ENCODE results near the gene ARHGEF10L.
A peak's percentile ranks its signal among the peaks of the same experiment; 100 is the strongest.

ARHGEF10L gene

DNA sequence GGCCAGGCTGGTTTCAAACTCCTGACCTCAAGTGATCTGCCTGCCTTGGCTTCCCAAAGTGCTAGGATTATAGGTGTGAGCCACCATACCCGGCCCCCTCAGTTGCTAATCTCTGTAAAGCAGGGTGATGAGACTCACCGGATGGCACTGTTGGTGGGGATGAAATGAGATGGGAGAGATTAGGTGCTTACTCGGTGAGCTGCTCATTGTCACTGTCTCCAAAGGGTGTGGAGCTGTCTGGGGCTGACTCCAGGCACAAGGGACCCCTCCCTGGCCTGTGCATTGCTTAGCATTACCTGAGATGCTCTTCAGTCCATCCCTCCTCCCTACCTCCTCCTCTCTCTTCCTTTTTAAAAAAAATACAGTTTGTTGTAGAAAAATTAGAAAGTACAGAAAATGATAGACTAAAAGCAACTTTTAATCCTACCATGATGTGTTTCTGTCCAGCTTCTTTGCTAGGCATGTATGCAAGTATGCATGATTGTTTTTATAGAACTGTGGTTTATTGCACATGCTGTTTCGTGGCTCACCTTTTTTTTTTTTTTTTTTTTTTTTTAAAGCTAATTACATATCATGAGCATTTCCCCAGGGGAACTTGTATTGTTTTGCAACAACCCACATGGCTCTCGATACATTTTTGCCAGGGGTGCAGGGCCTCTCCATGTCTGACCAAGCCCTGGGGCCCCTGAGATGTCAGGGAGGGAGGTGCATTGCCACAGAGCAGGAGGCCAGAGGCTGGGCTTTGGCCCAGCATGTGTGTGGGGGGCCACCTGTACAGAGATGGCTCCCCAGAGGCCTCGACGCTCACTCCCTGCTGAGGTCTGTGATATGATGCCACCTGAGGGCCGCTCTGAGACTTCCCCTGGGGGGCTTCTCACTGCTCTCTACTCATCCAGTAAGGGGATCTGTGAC is 55.4 kb downstream of the ARHGEF10L start:
- DNase-seq = no peak

DNA sequence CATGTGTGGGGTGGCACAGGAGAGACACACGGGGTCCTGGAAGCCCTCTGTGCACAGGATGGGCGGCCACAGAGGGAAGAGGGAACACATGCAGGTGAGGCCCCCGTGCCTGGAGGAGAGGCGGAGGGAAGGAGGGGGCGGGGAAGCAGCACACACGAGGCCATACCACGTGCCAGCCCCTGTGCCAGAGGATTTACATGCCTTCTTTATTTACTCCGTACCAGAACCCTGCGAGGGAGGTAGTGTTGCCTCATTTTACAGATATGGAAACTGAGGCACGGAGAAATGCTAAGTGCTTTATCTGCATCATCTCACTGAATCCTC is 56.1 kb downstream of the ARHGEF10L start:
- no peak for DNase-seq

DNA sequence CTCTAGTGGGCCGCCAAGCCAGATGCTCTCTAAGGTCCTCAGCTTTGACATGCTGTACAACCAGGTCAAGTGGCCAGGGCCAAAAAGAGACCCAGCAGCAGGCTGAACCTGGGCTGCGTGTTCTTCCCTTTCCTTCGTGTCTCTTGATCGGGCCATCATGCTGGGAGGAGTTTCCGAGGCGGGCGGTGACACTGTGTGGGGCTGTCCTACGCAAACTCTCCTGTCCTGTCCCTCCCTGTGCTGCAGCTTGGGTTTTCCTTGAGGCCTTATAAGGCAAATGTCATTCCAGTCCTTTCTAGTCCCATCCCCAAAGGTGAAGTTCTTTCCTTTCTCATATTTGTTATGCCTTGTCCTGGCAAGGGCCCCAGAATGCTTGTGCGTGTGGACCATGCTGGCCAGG is 56.7 kb downstream of the ARHGEF10L start:
- DNase-seq = no peak

DNA sequence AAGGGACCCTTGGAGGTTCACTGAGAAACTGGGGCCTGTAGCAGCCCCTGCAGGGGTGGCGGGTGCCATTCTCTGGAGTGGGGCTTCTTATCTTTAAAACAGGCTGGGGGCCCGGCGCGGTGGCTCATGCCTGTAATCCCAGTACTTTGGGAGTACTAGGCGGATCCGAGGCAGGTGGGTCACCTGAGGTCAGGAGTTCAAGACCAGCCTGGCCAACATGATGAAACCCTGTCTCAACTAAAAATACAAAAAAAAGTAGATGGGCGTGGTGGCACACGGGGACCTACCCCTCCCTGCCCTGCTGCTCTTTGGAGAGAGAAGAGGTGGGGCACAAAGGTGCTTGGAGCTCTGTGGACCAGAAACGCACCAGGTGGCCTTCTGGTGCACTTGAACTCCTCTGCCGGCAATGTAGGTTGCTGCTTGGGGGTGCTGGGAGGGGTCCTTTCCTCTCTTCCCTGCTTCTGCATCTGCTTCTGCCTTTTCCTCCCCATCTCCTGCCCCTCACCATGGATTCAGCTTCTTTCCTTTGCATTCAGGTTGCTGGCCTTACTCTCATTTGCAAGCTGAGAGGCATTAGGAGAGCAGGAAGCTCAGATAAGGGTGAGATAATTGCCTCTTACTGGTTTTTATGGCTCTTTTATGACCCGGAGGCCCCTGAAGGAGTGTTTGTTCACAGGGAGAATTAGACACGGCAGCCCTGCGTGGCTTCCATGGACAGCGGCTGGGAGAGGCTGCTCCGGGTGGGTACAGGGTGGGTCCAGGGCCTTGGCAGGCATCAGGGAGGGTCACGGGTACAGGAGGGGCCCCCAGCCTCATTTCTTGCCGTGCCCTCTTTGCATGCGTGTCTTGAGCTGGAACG is 57.4 kb downstream of the ARHGEF10L start:
- DNase-seq = no peak

- no peak for DNase-seq
Observed at GRCh38 chr1:17597651-17598050, 58.2 kb downstream of the ARHGEF10L start.

GRCh38 chr1:17598251-17598650 is 58.8 kb downstream of the ARHGEF10L start:
- DNase-seq = no peak

DNA sequence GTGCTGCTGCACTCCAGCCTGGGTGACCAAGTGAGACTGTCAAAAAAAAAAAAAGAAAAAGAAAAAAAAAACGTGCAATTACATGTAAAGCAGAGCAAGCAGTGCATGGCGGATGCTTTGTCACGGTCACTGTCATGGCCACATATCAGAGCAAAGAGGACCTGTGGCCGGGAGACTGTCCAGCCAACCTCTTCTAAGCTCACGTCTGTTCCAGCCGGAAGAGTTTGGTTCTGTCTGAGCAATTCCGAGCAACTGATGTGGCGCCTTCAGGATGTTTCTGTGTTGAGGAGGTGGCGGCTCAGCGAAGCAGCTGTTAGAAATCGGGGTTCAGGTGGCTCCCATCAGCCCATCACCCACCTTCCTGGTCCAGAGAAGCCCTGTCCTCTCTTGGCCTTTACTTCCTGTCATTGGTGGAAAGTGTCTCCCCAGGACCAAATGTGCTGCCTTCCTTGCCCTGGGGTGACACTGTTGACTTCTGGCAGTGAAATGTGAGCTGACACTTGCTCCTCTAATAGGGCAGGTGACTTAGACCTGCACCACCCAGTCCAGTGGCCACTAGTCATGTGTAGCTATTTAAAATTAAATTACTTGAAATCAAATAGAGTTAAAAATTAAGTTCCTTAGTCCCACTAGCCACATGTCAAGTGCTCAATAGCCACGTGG is 59.9 kb downstream of the ARHGEF10L start:
- no peak for DNase-seq

GRCh38 chr1:17599954-17600300 is 60.4 kb downstream of the ARHGEF10L start:
- no peak for DNase-seq

- no peak for DNase-seq
Observed at GRCh38 chr1:17600321-17600720, 60.8 kb downstream of the ARHGEF10L start.

GRCh38 chr1:17601643-17602382 is 62.3 kb downstream of the ARHGEF10L start:
- no peak for DNase-seq

DNA sequence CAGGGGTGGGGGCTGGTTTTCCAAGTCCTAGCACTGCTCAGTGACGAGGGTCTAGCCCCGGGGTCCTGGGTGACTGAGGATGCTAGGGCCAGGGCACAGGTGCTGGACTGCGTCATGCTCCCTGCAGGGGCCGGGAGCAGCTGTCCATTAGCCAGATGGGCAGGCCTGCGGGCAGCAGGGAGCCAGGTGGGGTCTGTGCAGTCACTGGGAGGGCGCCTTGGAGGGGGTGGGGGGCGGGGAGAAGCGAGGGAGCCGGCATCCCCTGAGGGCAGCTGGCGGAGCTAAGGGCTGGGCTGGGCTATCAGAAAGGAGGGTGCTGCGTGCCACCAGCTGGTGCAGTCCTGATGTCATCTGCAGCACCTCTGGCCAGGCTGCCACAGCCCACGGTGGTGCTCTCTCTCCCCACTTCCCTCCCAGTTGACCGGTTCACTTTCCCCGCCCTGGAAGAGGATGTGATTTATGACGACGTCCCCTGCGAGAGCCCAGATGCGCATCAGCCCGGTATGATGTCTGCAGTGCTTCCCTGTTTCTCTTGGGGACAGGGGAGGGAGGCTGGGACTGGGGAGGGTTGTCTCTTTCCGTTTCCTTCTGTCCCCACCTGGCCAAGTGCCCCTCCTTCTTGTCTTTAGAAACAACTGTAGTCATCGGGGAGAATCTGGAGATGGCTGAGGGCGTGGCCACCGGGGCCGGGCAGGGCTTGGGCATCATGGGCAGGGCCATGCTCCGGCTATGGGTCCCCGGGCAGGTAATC is 63.8 kb downstream of the ARHGEF10L start:
- DNase-seq = peak; percentile 51

GRCh38 chr1:17605582-17606344 is 66.3 kb downstream of the ARHGEF10L start:
- DNase-seq = no peak

DNA sequence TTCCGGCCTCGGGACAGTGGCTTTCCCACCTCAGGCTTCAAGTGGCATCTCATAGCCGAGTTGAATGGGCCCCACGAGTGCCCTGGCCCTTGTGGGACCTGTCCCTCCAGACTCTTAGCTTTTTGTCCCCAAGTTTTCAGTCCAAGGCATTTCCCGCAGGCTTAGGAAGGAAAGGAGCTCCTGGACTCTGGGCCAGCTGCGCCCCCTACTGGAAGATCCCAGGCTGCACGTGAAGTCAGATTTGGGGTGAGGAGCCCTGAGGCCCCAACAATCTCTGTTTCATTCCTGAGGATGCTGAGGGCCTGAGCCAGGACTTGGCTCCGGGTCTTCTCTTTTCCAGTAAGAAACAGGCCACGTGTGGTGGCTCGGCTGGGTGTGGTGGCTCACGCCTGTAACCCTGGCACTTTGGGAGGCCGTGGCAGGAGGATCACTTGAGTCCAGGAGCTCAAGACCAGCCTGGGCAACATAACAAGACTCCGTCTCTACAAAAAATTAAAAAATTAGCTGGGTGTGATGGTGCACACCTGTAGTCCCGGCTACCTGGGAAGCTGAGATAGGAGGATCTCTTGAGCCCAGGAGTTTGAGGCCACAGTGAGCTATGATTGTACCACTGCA is 67.4 kb downstream of the ARHGEF10L start:
- peak; percentile 86 for DNase-seq

DNA sequence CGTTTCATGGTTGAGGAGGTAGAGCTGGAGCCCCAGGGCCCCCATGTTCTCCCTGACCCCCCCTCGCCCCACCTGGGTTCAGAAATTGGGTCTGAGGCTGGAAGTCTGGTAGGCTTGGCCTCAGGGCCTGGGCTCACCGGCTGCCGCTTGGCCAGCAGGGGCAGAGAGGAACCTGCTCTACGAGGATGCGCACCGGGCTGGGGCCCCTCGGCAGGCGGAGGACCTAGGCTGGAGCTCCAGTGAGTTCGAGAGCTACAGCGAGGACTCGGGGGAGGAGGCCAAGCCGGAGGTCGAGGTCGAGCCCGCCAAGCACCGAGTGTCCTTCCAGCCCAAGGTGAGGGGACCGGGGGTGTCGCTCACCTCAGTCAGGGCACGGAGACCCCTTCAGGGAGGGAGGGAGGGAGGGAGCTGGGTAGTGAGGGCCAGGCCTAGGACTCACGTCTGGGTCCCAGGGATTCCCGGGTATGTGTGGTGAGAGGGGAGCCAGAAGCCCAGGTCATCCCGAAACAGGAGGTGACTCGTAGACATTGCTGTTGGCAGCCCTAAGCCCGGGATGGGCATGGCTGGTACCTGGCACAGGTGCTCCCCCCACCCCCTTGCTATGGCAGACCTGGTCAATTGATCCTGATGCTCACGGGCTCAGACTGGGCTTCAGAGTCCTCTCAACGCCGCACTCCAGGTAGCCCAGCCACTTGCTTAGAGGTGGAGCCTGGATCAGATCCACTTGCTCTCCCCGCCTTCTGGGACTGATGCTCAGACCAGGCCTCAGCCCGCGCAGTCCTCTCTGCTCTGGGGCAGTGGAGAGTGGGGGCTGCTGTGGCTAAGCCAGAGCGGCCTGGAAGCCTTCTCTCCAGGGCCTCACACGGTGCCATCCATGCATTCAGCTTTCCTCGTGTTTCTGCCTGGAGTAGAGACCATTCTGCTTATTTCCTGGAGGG is 68.4 kb downstream of the ARHGEF10L start:
- no peak for DNase-seq

DNA sequence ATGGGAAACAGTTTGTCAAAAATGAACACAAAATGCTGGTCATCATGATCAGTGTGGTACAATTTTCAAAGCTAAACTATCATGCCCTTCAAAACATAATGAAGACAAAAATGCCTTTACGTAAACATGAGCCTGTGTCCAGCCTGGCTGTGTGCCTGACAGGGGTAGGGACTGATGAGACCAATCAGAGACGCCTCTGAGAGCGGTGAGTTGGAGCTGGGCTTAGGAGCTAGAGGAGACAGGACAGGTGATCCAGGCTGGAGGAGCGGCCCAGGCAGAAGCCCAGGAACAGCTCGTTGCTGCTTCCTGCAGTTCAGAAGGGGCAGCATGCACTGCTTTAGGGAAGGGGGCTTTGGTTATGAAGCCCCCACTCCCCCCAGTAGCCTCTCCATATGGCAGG is 70.0 kb downstream of the ARHGEF10L start:
- DNase-seq = no peak

GRCh38 chr1:17610085-17610484 is 70.6 kb downstream of the ARHGEF10L start:
- no peak for DNase-seq

DNA sequence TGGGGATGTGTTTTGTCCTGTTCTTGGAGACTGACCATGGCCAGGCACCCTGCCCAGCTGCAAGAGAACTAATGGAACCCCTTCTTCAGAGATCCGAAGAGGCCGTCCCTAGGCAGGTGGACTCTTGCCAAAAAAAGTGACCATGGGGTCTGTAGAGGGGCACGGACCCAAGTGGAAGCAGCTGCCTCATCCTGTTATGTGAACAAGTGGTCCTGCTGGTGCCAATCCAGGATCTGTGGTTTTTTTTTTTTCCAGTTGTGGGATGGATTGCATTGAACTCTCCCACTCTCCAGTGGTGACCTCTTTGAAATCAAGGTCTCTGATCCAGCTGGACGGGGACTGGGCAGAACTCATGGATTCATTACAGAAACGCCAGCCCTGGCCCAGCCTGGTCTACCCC is 71.2 kb downstream of the ARHGEF10L start:
- DNase-seq = no peak

GRCh38 chr1:17611991-17612390 is 72.5 kb downstream of the ARHGEF10L start:
- no peak for DNase-seq

DNA sequence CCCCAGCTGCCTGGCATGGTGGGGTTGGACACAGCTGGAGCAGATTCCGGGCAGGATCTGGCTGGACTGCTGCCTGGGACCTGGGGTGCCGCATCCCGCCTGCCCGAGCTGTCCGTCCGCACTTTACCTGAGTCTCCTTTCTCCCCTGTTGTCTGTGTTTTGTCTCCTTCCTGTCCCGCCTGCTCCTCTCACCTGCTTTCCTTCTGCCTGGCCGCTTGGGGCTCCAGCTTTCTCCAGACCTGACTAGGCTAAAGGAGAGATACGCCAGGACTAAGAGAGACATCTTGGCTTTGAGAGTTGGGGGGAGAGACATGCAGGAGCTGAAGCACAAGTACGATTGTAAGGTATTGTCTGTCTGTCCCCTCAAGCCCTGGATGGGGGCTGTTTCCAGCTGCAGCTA is 73.3 kb downstream of the ARHGEF10L start:
- no peak for DNase-seq

DNA sequence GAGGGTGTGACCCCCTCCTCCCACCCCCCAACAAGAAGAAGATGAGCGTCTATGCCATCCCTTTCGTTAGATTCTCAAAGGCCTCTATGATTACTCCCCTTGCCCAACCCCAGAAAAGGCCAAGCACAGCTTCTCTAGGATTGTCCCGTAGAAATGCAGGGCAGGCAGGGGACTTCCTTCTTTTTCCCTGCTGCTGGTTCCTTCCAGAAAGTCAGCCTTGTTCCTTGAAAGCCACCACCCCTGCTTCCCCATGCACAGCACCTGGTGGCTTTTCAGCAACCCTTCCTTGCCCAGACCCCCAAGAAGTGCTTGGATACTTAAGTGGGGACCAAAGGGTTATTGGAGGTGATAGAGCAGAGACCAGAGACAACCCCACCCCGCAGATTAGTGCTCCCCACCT is 75.1 kb downstream of the ARHGEF10L start:
- DNase-seq = peak; percentile 58
